ENCODE data around the gene SGK1.

- no peak for TF ChIP-seq CTCF (IDR thresholded peaks at IDR 0.05)
- TF ChIP-seq PRDM15 (CRISPR knock-in tag; IDR thresholded peaks at IDR 0.05): no peak
- TF ChIP-seq ZNF232 (CRISPR knock-in tag; IDR thresholded peaks at IDR 0.05): no peak
- no peak for TF ChIP-seq JUN (CRISPR knock-in tag; IDR thresholded peaks at IDR 0.05)
- no peak for TF ChIP-seq ZNF121 (CRISPR knock-in tag; IDR thresholded peaks at IDR 0.05)
- TF ChIP-seq GTF2I (CRISPR knock-in tag; conservative IDR thresholded peaks at IDR 0.05): no peak
- TF ChIP-seq, protein P1, sequence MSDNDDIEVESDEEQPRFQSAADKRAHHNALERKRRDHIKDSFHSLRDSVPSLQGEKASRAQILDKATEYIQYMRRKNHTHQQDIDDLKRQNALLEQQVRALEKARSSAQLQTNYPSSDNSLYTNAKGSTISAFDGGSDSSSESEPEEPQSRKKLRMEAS (CRISPR knock-in tag; IDR thresholded peaks at IDR 0.05): no peak
- no peak for TF ChIP-seq SP1 (CRISPR knock-in tag; conservative IDR thresholded peaks at IDR 0.05)
- TF ChIP-seq, protein P2, sequence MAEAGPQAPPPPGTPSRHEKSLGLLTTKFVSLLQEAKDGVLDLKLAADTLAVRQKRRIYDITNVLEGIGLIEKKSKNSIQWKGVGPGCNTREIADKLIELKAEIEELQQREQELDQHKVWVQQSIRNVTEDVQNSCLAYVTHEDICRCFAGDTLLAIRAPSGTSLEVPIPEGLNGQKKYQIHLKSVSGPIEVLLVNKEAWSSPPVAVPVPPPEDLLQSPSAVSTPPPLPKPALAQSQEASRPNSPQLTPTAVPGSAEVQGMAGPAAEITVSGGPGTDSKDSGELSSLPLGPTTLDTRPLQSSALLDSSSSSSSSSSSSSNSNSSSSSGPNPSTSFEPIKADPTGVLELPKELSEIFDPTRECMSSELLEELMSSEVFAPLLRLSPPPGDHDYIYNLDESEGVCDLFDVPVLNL (CRISPR knock-in tag; IDR thresholded peaks at IDR 0.05; ENCODE audit: borderline replicate concordance, low read depth): no peak
These were observed 119.8 kb downstream of the SGK1 start for GRCh38 chr6:134198093-134198492.
